HepG2 (cell line): ENCODE results near the gene HBEGF. TPM values are rescaled to one million over a fixed set of nuclear protein-coding genes. Genes with fewer than 3 reads are reported as not detected.

ENCODE experiments used
- FOSL2 ChIP-seq: sonication (generic); formaldehyde crosslinking; IDR thresholded peaks from 2 replicates; pipeline ENCODE4 v1.4.0; 2020; ENCODE audit warnings: missing genetic modification reagents
- FOXA3 ChIP-seq: IDR thresholded peaks from 2 replicates; pipeline ENCODE4 v1.6.1; 2016; ENCODE audit warnings: missing genetic modification reagents, missing compliant biosample characterization
- FOXP1 ChIP-seq, 2 experiments: fragments of 450-650 bp in 1 of 2; IDR thresholded peaks; 2 replicates each; pipeline ENCODE4 v1.6.1; 2017 to 2018; ENCODE audit warnings: antibody characterized with exemption in 1 of 2
- GATAD2A ChIP-seq: IDR thresholded peaks from 2 replicates; pipeline ENCODE4 v1.6.1; 2016
- HDAC2 ChIP-seq: sonication (generic); formaldehyde crosslinking; IDR thresholded peaks from 2 replicates; pipeline ENCODE4 v1.4.0; 2020; ENCODE audit warnings: missing genetic modification reagents
- HNF4A ChIP-seq: sonication (generic); formaldehyde crosslinking; IDR thresholded peaks from 2 replicates; pipeline ENCODE4 v1.4.0; 2020; ENCODE audit warnings: missing genetic modification reagents
- RBM22 ChIP-seq: fragments of 200-400 bp; formaldehyde crosslinking; optimal IDR thresholded peaks from 2 replicates; pipeline ENCODE3; 2017; ENCODE audit warnings: mild to moderate bottlenecking, low read length, moderate library complexity
- SAP130 ChIP-seq: IDR thresholded peaks from 2 replicates; pipeline ENCODE4 v1.6.1; 2016; ENCODE audit warnings: low read depth
- SOX13 ChIP-seq, 3 experiments: fragments of 450-650 bp in 1 of 3; sonication (generic) in 1 of 3; formaldehyde crosslinking in 1 of 3; IDR thresholded peaks in 2 of 3; conservative IDR thresholded peaks in 1 of 3; 2 replicates each; pipeline versions ENCODE4 v1.5.0 to v1.6.1; 2016 to 2020; ENCODE audit warnings: antibody characterized with exemption in 1 of 3, mild to moderate bottlenecking in 1 of 3, missing compliant biosample characterization in 1 of 3, missing genetic modification reagents in 1 of 3, moderate library complexity in 1 of 3
- ZNF124 ChIP-seq: sonication (generic); formaldehyde crosslinking; IDR thresholded peaks from 2 replicates; pipeline ENCODE4 v1.4.0; 2020; ENCODE audit warnings: missing genetic modification reagents
- ZNF839 ChIP-seq: sonication (generic); formaldehyde crosslinking; IDR thresholded peaks from 2 replicates; pipeline ENCODE4 v1.4.0; 2020; ENCODE audit warnings: missing genetic modification reagents, mild to moderate bottlenecking, borderline replicate concordance
- polyA plus RNA-seq, 8 experiments: library from polyadenylated mRNA; depleted of rRNA in 3 of 8; stranded (reverse) in 7 of 8; unstranded in 1 of 8; fragments of >200 nt; fragmentation: Illumina TruSeq in 4 of 8; extraction: Trizol in 4 of 8; gene quantifications; 2 replicates each; pipeline versions ENCODE4 v1.2.1 to v1.2.3, GENCODE V29; 2011 to 2016; ENCODE audit warnings: low read depth in 4 of 8, missing spikeins in 1 of 8, mixed read lengths in 1 of 8; ENCODE audit not compliant: insufficient read depth in 1 of 8
- total RNA-seq, 5 experiments: library from RNA; depleted of rRNA; stranded (reverse); fragments of >200 nt; fragmentation: Illumina TruSeq; extraction: Trizol; gene quantifications; 2 replicates each; pipeline ENCODE4 v1.2.3, GENCODE V29; 2016; ENCODE audit warnings: low read depth in 1 of 5
- TF ChIP-seq, protein P1 (sequence below): sonication (generic); formaldehyde crosslinking; IDR thresholded peaks from 2 replicates; pipeline ENCODE4 v1.9.0; 2021; ENCODE audit warnings: mild to moderate bottlenecking, missing genetic modification reagents
- TF ChIP-seq, protein P2 (sequence below): IDR thresholded peaks from 2 replicates; pipeline ENCODE4 v1.4.0; 2020; ENCODE audit warnings: mild to moderate bottlenecking, missing genetic modification reagents
- TF ChIP-seq, protein P3 (sequence below): sonication (generic); formaldehyde crosslinking; IDR thresholded peaks from 2 replicates; pipeline ENCODE4 v1.8.1; 2022; ENCODE audit warnings: mild to moderate bottlenecking, missing genetic modification reagents
- TF ChIP-seq, protein P4 (sequence below), 2 experiments: sonication (generic) in 1 of 2; formaldehyde crosslinking in 1 of 2; IDR thresholded peaks; 2 replicates each; pipeline versions ENCODE4 v1.5.1 to v1.6.1; 2011 to 2020; ENCODE audit warnings: borderline replicate concordance in 1 of 2, low read depth in 1 of 2, low read length in 1 of 2, mild to moderate bottlenecking in 1 of 2, missing genetic modification reagents in 1 of 2, moderate library complexity in 1 of 2

Gene HBEGF
- total and polyA plus RNA-seq, 2 of the 13 experiments (the other 11 are each of a cell fraction or from before 2014, with no cell fraction given): 1.7 to 5.0 TPM

DNA sequence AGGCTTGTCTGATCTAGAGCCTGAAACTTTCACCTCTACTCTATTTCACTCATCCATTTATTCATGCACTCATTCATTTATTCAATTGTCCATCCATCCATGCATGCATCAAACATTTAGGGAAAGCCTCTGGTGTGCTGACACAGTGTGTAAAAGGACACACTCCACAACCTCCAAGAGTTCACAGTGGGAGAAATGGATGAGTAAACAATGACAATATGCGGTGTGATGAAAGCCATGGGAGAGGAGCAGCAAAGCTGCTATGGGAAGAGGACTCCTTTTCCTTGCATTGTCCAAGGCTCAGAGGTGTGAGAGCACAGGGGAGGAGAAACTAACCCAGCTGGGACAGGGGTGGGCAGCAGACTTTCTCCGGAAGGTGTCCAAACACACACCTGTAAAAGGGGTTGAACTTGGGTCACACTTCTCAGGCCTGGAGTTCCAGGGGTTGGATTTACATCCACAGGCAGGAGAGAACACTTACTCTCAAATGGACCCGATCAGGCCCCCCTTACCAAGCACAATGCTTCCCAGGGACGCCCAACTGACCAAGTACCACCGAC lies 22.3 kb downstream of the HBEGF start (continued):
- TF ChIP-seq, protein P1, sequence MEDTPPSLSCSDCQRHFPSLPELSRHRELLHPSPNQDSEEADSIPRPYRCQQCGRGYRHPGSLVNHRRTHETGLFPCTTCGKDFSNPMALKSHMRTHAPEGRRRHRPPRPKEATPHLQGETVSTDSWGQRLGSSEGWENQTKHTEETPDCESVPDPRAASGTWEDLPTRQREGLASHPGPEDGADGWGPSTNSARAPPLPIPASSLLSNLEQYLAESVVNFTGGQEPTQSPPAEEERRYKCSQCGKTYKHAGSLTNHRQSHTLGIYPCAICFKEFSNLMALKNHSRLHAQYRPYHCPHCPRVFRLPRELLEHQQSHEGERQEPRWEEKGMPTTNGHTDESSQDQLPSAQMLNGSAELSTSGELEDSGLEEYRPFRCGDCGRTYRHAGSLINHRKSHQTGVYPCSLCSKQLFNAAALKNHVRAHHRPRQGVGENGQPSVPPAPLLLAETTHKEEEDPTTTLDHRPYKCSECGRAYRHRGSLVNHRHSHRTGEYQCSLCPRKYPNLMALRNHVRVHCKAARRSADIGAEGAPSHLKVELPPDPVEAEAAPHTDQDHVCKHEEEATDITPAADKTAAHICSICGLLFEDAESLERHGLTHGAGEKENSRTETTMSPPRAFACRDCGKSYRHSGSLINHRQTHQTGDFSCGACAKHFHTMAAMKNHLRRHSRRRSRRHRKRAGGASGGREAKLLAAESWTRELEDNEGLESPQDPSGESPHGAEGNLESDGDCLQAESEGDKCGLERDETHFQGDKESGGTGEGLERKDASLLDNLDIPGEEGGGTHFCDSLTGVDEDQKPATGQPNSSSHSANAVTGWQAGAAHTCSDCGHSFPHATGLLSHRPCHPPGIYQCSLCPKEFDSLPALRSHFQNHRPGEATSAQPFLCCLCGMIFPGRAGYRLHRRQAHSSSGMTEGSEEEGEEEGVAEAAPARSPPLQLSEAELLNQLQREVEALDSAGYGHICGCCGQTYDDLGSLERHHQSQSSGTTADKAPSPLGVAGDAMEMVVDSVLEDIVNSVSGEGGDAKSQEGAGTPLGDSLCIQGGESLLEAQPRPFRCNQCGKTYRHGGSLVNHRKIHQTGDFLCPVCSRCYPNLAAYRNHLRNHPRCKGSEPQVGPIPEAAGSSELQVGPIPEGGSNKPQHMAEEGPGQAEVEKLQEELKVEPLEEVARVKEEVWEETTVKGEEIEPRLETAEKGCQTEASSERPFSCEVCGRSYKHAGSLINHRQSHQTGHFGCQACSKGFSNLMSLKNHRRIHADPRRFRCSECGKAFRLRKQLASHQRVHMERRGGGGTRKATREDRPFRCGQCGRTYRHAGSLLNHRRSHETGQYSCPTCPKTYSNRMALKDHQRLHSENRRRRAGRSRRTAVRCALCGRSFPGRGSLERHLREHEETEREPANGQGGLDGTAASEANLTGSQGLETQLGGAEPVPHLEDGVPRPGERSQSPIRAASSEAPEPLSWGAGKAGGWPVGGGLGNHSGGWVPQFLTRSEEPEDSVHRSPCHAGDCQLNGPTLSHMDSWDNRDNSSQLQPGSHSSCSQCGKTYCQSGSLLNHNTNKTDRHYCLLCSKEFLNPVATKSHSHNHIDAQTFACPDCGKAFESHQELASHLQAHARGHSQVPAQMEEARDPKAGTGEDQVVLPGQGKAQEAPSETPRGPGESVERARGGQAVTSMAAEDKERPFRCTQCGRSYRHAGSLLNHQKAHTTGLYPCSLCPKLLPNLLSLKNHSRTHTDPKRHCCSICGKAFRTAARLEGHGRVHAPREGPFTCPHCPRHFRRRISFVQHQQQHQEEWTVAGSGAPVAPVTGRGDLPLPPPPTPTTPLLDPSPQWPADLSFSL (CRISPR knock-in tag): peak; percentile 84
- TF ChIP-seq GATAD2A (CRISPR knock-in tag): peak; percentile 31; the same call in 1 of the 2 replicates
- TF ChIP-seq ZNF839 (CRISPR knock-in tag): no peak
- TF ChIP-seq FOSL2 (CRISPR knock-in tag): peak; percentile 41
- 0 out of 2 replicates have a peak, but pooled peaks have one; percentile 11 for TF ChIP-seq HDAC2
- TF ChIP-seq FOXP1 (IDR thresholded peaks at IDR 0.05): no peak
- peak; percentile 18; the same call in 1 of the 2 replicates for TF ChIP-seq FOXP1 (CRISPR knock-in tag; IDR thresholded peaks at IDR 0.05)
- peak; percentile 19; the same call in 1 of the 2 replicates for TF ChIP-seq SAP130 (CRISPR knock-in tag)
- no peak for TF ChIP-seq RBM22
- peak; percentile 56 for TF ChIP-seq FOXA3 (CRISPR knock-in tag)
- TF ChIP-seq SOX13 (IDR thresholded peaks at IDR 0.05): no peak
- peak in 1 of 2 experiments; percentile 72; a peak in 2 of 4 replicates for TF ChIP-seq SOX13 (CRISPR knock-in tag; conservative IDR thresholded peaks at IDR 0.05 in 1 of 2, IDR thresholded peaks at IDR 0.05 in 1 of 2)
- TF ChIP-seq ZNF124 (CRISPR knock-in tag): no peak
- TF ChIP-seq, protein P2, sequence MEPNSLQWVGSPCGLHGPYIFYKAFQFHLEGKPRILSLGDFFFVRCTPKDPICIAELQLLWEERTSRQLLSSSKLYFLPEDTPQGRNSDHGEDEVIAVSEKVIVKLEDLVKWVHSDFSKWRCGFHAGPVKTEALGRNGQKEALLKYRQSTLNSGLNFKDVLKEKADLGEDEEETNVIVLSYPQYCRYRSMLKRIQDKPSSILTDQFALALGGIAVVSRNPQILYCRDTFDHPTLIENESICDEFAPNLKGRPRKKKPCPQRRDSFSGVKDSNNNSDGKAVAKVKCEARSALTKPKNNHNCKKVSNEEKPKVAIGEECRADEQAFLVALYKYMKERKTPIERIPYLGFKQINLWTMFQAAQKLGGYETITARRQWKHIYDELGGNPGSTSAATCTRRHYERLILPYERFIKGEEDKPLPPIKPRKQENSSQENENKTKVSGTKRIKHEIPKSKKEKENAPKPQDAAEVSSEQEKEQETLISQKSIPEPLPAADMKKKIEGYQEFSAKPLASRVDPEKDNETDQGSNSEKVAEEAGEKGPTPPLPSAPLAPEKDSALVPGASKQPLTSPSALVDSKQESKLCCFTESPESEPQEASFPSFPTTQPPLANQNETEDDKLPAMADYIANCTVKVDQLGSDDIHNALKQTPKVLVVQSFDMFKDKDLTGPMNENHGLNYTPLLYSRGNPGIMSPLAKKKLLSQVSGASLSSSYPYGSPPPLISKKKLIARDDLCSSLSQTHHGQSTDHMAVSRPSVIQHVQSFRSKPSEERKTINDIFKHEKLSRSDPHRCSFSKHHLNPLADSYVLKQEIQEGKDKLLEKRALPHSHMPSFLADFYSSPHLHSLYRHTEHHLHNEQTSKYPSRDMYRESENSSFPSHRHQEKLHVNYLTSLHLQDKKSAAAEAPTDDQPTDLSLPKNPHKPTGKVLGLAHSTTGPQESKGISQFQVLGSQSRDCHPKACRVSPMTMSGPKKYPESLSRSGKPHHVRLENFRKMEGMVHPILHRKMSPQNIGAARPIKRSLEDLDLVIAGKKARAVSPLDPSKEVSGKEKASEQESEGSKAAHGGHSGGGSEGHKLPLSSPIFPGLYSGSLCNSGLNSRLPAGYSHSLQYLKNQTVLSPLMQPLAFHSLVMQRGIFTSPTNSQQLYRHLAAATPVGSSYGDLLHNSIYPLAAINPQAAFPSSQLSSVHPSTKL: peak; percentile 43
- 0 out of 2 replicates have a peak, but pooled peaks have one; percentile 15 for TF ChIP-seq HNF4A (CRISPR knock-in tag)
- TF ChIP-seq, protein P3, sequence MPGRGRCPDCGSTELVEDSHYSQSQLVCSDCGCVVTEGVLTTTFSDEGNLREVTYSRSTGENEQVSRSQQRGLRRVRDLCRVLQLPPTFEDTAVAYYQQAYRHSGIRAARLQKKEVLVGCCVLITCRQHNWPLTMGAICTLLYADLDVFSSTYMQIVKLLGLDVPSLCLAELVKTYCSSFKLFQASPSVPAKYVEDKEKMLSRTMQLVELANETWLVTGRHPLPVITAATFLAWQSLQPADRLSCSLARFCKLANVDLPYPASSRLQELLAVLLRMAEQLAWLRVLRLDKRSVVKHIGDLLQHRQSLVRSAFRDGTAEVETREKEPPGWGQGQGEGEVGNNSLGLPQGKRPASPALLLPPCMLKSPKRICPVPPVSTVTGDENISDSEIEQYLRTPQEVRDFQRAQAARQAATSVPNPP (CRISPR knock-in tag): no peak
- TF ChIP-seq, protein P4, sequence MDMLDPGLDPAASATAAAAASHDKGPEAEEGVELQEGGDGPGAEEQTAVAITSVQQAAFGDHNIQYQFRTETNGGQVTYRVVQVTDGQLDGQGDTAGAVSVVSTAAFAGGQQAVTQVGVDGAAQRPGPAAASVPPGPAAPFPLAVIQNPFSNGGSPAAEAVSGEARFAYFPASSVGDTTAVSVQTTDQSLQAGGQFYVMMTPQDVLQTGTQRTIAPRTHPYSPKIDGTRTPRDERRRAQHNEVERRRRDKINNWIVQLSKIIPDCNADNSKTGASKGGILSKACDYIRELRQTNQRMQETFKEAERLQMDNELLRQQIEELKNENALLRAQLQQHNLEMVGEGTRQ (IDR thresholded peaks at IDR 0.05; ENCODE audit: low read depth, low read length): no peak
- TF ChIP-seq, protein P4 (CRISPR knock-in tag; IDR thresholded peaks at IDR 0.05; ENCODE audit: borderline replicate concordance): no peak
